ENCODE measurements around the gene CBLN1. TPM values are rescaled to one million over a fixed set of nuclear protein-coding genes. Genes with fewer than 3 reads are reported as not detected.

Gene CBLN1
- total RNA-seq, 1 experiment from 2014 or later: not detected

GRCh38 chr16:49307176-49307575 is 25.5 kb upstream of the CBLN1 start (continued):
- no peak for TF ChIP-seq YY1 (IDR thresholded peaks at IDR 0.05; ENCODE audit: extremely low read depth, insufficient replicate concordance, low read depth, low read length)
- no peak for TF ChIP-seq CBX3 (IDR thresholded peaks at IDR 0.05; ENCODE audit: low read depth)

- CTCF ChIA-PET: no interaction called here
- H2AFZ ChIP-seq (ENCODE audit: low read depth, low read length, poor library complexity, severe bottlenecking): no peak overlapping the region
- H3K4me1 ChIP-seq (ENCODE audit: control insufficient read depth in 1 of 2, insufficient read depth in 2 of 2, low read length in 2 of 2): no peaks in the 10 kb centered on the region
- peaks cover 25% of the 10 kb centered on the region; the same call in 1 of the 2 replicates for H3K27me3 ChIP-seq (ENCODE audit: insufficient read depth, low read length)
- no peaks in the 10 kb centered on the region for H4K20me1 ChIP-seq (ENCODE audit: insufficient read depth)
- RAD21 ChIA-PET (ENCODE audit: low non-redundant PET in 1 of 2, low total read pairs in 2 of 2, uncharacterized antibody in 2 of 2, unreplicated experiment in 2 of 2): no interaction called here
- H3K4me3 ChIP-seq (replicated peaks in 1 of 2; ENCODE audit: low read depth in 1 of 2, low read length in 2 of 2): no peak overlapping the region
- H3K36me3 ChIP-seq (ENCODE audit: control insufficient read depth in 1 of 2, insufficient read depth in 2 of 2, low read length in 2 of 2): no peaks in the 10 kb centered on the region
- ATAC-seq (no peak), DNase-seq (ENCODE audit: low read depth, low spot score) (no peak)
- H3K27ac ChIP-seq (ENCODE audit: low read depth, low read length): no peak overlapping the region
- H3K4me2 ChIP-seq (ENCODE audit: low read length): no peak overlapping the region
- no peaks in the 10 kb centered on the region for H3K9me2 ChIP-seq (ENCODE audit: insufficient read depth)
- H3K9ac ChIP-seq (ENCODE audit: low read length): no peak overlapping the region
- no peaks in the 10 kb centered on the region for H3K9me3 ChIP-seq (ENCODE audit: control insufficient read depth in 1 of 2, insufficient read depth in 1 of 2, low read depth in 1 of 2, low read length in 2 of 2)
- no peaks in the 10 kb centered on the region for H3K79me2 ChIP-seq (ENCODE audit: insufficient read depth, low read length)
- intact Hi-C loops (cut with micrococcal nuclease): no loop called here
- POLR2A ChIA-PET: no interaction called here
- BruUV-seq (replicated peaks): no TSS peak
- no peak for TF ChIP-seq JUND (IDR thresholded peaks at IDR 0.05)
- TF ChIP-seq CTCF (IDR thresholded peaks at IDR 0.05 in 2 of 3, conservative IDR thresholded peaks at IDR 0.05 in 1 of 3; ENCODE audit: borderline replicate concordance in 1 of 3, insufficient read depth in 1 of 3, low read depth in 2 of 3, low read length in 2 of 3): no peak
- no peak for TF ChIP-seq SP1 (IDR thresholded peaks at IDR 0.05; ENCODE audit: low read depth)
- TF ChIP-seq MAX (IDR thresholded peaks at IDR 0.05): no peak
- no peak for TF ChIP-seq ZBTB33 (IDR thresholded peaks at IDR 0.05; ENCODE audit: extremely low read depth, insufficient replicate concordance, low read length)
- no peak for TF ChIP-seq ELF1 (IDR thresholded peaks at IDR 0.05; ENCODE audit: borderline replicate concordance, low read depth)
- no peak for TF ChIP-seq EGR1 (IDR thresholded peaks at IDR 0.05; ENCODE audit: low read depth)
- TF ChIP-seq REST (IDR thresholded peaks at IDR 0.05; ENCODE audit: low read depth): no peak
- no peak for TF ChIP-seq FOSL1 (IDR thresholded peaks at IDR 0.05; ENCODE audit: low read depth)
- no peak for TF ChIP-seq ZNF274 (IDR thresholded peaks at IDR 0.05; ENCODE audit: low read depth, low read length)
- TF ChIP-seq ZFX (IDR thresholded peaks at IDR 0.05): no peak
- TF ChIP-seq YY1 (IDR thresholded peaks at IDR 0.05; ENCODE audit: extremely low read depth, insufficient replicate concordance, low read depth, low read length): no peak
- TF ChIP-seq RAD21 (IDR thresholded peaks at IDR 0.05; ENCODE audit: low read depth): no peak
- no peak for TF ChIP-seq POLR2AphosphoS5 (IDR thresholded peaks at IDR 0.05; ENCODE audit: low read depth, low read length)
- TF ChIP-seq EZH2phosphoT487 (IDR thresholded peaks at IDR 0.05; ENCODE audit: borderline replicate concordance): no peak
- TF ChIP-seq POLR2A (IDR thresholded peaks at IDR 0.05; ENCODE audit: borderline replicate concordance, extremely low read depth, insufficient read depth, insufficient read length): no peak
- TF ChIP-seq TCF7L2 (IDR thresholded peaks at IDR 0.05; ENCODE audit: borderline replicate concordance, extremely low read depth, insufficient read depth, insufficient read length): no peak
- TF ChIP-seq SIN3A (IDR thresholded peaks at IDR 0.05; ENCODE audit: low read depth): no peak
Measured at GRCh38 chr16:49305406-49305805, 23.8 kb upstream of the CBLN1 start.
